Measurements from ENCODE around the gene COL23A1. TPM values are rescaled to one million over a fixed set of nuclear protein-coding genes. Genes with fewer than 3 reads are reported as not detected.

Gene COL23A1
- total and polyA plus RNA-seq, 2 of the 8 experiments (the other 6 are each of a cell fraction or from before 2014, with no cell fraction given): 3.1 to 4.7 TPM

DNA sequence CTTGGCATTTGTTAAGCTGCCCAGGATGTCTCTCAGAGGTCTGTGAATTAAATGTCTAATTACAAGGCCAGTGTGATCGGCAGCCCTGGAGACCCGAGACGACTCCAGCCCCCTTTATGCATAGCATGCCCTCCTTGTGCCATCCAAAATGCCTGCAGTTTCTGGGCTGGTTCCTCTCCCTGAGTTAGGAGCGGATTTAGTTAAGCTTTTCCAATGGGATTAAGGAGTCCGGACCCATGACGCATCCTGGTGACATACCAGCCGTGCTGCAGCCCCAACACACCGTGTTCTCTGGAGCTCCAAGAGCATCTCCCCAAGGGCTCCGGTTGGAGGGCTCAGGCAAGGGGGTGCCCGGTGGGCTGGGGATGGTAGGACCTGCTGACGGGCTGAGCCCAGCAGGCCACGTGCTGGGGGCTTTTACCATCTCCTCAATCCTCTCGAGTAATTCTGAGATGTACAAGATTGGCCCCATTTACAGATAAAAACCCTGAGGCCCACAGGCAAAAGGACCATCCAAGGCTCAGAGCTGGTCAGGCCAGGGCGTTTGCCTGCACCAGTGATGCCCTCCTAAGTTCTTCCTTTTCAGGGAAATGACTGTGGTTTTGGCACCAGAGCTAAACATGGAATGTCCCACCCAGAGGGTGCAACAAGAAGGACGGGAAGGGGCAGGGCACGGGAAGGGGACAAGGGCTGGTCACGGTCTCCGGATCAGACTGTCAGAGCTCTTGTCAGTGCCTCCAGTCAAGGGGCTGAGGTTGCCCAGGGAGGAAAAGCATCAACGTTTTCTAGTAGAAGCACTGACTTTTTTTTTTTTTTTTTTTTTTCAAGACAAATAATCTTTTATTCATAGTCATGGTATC is 275.0 kb downstream of the COL23A1 start:
- no peaks in the 10 kb centered on the region for H3K9me3 ChIP-seq (ENCODE audit: insufficient read depth in 2 of 2, low read depth in 1 of 2, low read length in 1 of 2)
- H3K23ac ChIP-seq (ENCODE audit: insufficient read length): no peak overlapping the region
- ChIA-PET POLR2A (ENCODE audit: partially characterized antibody) (interaction anchor here (0.7 to 1.2 kb wide), 2 partner anchors 9 to 111 kb away, joined by 3 read pairs; partner anchors contain the start of gene HNRNPAB), CTCF (ENCODE audit: partially characterized antibody) (interaction anchor here (0.8 to 1.4 kb wide), 7 partner anchors 12 to 155 kb away, joined by 3 to 5 read pairs (median 3); no protein-coding TSS in a partner anchor)
- no peak overlapping the region for H4K5ac ChIP-seq (ENCODE audit: insufficient read length, low read depth, low read length)
- H3K79me2 ChIP-seq (ENCODE audit: control insufficient read depth in 1 of 2, insufficient read depth in 2 of 2, low read length in 2 of 2): no peaks in the 10 kb centered on the region
- no peak overlapping the region for H3K4me2 ChIP-seq (ENCODE audit: insufficient read depth in 1 of 2, low read depth in 2 of 2, low read length in 2 of 2)
- no peak overlapping the region for H4K8ac ChIP-seq (ENCODE audit: extremely low read depth, insufficient read depth, low read length)
- H3K27me3 ChIP-seq (replicated peaks in 1 of 4; ENCODE audit: control insufficient read depth in 3 of 4, extremely low read depth in 1 of 4, insufficient read depth in 3 of 4, low read length in 3 of 4): no peaks in the 10 kb centered on the region
- no peaks in the 10 kb centered on the region for H3K23me2 ChIP-seq (ENCODE audit: low read depth, low read length)
- no peak overlapping the region for H3K9ac ChIP-seq (replicated peaks in 1 of 4; ENCODE audit: extremely low read depth in 1 of 4, low read depth in 3 of 4, low read length in 3 of 4)
- DNase-seq (ENCODE audit: low read depth in 1 of 2, low spot score in 2 of 2) (no peak), FAIRE-seq (no peak)
- no peak overlapping the region for H3K4ac ChIP-seq (replicated peaks; ENCODE audit: insufficient read length, low read depth, low read length)
- no peak overlapping the region for H2AK5ac ChIP-seq (ENCODE audit: low read depth, low read length)
- no peaks in the 10 kb centered on the region for H3K79me1 ChIP-seq (ENCODE audit: low read depth, low read length)
- TF ChIP-seq TBP (IDR thresholded peaks at IDR 0.05; ENCODE audit: low read depth, low read length): no peak
- TF ChIP-seq NANOG (IDR thresholded peaks at IDR 0.05; ENCODE audit: insufficient read depth, low read depth, low read length, poor library complexity, severe bottlenecking): no peak
- TF ChIP-seq JUND (IDR thresholded peaks at IDR 0.05; ENCODE audit: low read length): no peak
- TF ChIP-seq ZNF274 (IDR thresholded peaks at IDR 0.05; ENCODE audit: borderline replicate concordance, extremely low read depth, low read length): no peak
- no peak for TF ChIP-seq CBX8 (IDR thresholded peaks at IDR 0.05; ENCODE audit: borderline replicate concordance, low read depth, low read length)
- no peak for TF ChIP-seq CHD2 (IDR thresholded peaks at IDR 0.05; ENCODE audit: low read length)
- TF ChIP-seq PHF8 (conservative IDR thresholded peaks at IDR 0.05; ENCODE audit: low read depth, low read length): no peak
- H2BK5ac ChIP-seq (ENCODE audit: low read depth, low read length): no peak overlapping the region
- H2BK12ac ChIP-seq (ENCODE audit: low read depth, low read length): no peak overlapping the region
- H2AFZ ChIP-seq (ENCODE audit: low read length): no peak overlapping the region
- H4K91ac ChIP-seq (replicated peaks; ENCODE audit: insufficient read length, low read length): no peak overlapping the region
- no peak overlapping the region for H3K14ac ChIP-seq (ENCODE audit: insufficient read length)
- H2BK20ac ChIP-seq (ENCODE audit: low read length): no peak overlapping the region
- H3K27ac ChIP-seq (ENCODE audit: low read depth, low read length): no peak overlapping the region
- H4K20me1 ChIP-seq (replicated peaks in 1 of 2; ENCODE audit: control insufficient read depth in 1 of 2, insufficient read depth in 2 of 2, low read length in 2 of 2): no peaks in the 10 kb centered on the region
- no peak overlapping the region for H3K4me3 ChIP-seq (ENCODE audit: extremely low read depth in 1 of 4, insufficient read depth in 2 of 4, low read depth in 3 of 4, low read length in 4 of 4)
- no peak overlapping the region for H3K18ac ChIP-seq (ENCODE audit: extremely low read depth, low read length)
- no peak overlapping the region for H2BK120ac ChIP-seq (replicated peaks; ENCODE audit: low read depth, low read length)
- H3K4me1 ChIP-seq (replicated peaks in 1 of 4; ENCODE audit: control insufficient read depth in 3 of 4, insufficient read depth in 4 of 4, low read length in 3 of 4): peaks cover 0 to 5% (median 0%) of the 10 kb centered on the region in 4 experiments; a peak in 2 of 7 replicates
- no peaks in the 10 kb centered on the region for H3K36me3 ChIP-seq (ENCODE audit: control insufficient read depth in 2 of 4, insufficient read depth in 4 of 4, low read length in 3 of 4)
- WGBS, 2 experiments (ENCODE audit: extremely low coverage in 1 of 2, insufficient coverage in 1 of 2, insufficient read length in 1 of 2, insufficient replicate concordance in 2 of 2, low coverage in 1 of 2, low lambda C conversion rate in 2 of 2, missing lambda C conversion rate in 1 of 2): 93% methylated on average over 19 of the region's 19 CpGs; no CpG with 5 or more reads in 1 of the 2 experiments
- no peak overlapping the region for H3K56ac ChIP-seq (replicated peaks; ENCODE audit: insufficient read length, low read depth, low read length)
- H2BK15ac ChIP-seq (ENCODE audit: low read length): no peak overlapping the region

All from H1 (cell line).